Measurements from ENCODE around the gene NAPB.

DNA sequence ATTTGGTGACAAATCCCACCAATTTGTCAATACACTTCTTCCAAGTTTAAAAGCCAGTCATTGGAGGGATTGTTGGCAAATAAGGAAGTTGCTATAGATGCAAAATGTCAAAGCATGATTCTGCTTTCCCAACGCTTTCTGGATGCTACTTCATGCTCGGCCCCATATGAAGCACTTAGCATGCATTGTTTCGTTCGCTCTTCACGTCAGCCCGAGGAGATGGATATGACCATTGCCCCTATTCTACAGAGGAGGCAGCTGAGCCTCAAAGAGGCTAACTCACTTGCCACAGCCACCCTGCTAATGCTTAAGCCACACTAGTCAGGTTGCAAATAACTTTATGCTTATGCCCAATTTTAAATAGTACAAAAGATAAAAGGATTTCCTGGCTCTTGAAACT is 73.5 kb downstream of the NAPB start:
- TF ChIP-seq TAF1 (IDR thresholded peaks at IDR 0.05; ENCODE audit: borderline replicate concordance, insufficient read depth, low read length) (no peak), POLR2AphosphoS5 (IDR thresholded peaks at IDR 0.05; ENCODE audit: low read depth, low read length) (no peak), SIN3A (IDR thresholded peaks at IDR 0.05; ENCODE audit: borderline replicate concordance, insufficient read depth, low read length) (no peak), FOXP2 (optimal IDR thresholded peaks at IDR 0.05; ENCODE audit: borderline replicate concordance, extremely low read depth, extremely low read length, insufficient read depth) (no peak)
- TF ChIP-seq, protein P1, sequence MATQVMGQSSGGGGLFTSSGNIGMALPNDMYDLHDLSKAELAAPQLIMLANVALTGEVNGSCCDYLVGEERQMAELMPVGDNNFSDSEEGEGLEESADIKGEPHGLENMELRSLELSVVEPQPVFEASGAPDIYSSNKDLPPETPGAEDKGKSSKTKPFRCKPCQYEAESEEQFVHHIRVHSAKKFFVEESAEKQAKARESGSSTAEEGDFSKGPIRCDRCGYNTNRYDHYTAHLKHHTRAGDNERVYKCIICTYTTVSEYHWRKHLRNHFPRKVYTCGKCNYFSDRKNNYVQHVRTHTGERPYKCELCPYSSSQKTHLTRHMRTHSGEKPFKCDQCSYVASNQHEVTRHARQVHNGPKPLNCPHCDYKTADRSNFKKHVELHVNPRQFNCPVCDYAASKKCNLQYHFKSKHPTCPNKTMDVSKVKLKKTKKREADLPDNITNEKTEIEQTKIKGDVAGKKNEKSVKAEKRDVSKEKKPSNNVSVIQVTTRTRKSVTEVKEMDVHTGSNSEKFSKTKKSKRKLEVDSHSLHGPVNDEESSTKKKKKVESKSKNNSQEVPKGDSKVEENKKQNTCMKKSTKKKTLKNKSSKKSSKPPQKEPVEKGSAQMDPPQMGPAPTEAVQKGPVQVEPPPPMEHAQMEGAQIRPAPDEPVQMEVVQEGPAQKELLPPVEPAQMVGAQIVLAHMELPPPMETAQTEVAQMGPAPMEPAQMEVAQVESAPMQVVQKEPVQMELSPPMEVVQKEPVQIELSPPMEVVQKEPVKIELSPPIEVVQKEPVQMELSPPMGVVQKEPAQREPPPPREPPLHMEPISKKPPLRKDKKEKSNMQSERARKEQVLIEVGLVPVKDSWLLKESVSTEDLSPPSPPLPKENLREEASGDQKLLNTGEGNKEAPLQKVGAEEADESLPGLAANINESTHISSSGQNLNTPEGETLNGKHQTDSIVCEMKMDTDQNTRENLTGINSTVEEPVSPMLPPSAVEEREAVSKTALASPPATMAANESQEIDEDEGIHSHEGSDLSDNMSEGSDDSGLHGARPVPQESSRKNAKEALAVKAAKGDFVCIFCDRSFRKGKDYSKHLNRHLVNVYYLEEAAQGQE (IDR thresholded peaks at IDR 0.05; ENCODE audit: insufficient read depth in 1 of 2, low read depth in 2 of 2, low read length in 2 of 2) = no peak
